ENCODE results near the gene HSD3B2.
A peak's percentile ranks its signal among the peaks of the same experiment; 100 is the strongest.
"Not testable (repeated sequence)": the region's sequence is repeated elsewhere in the genome, so short reads cannot be mapped to it uniquely, and the experiment has no call there.

The HSD3B2 gene

GRCh38 chr1:119414950-119415349 lies at the start of gene HSD3B2:
Gene HSD3B2 (plus strand): TSS chr1:119415150. CDS start chr1:119415420, 270 bp downstream.
- no peak for DNase-seq

GRCh38 chr1:119366424-119366823 lies 48.5 kb upstream of the HSD3B2 start:
- DNase-seq, result no peak

- peak; percentile 23 for DNase-seq
These were observed 47.4 kb upstream of the HSD3B2 start for GRCh38 chr1:119367432-119368124.

- no peak for DNase-seq
These were observed 46.4 kb upstream of the HSD3B2 start, which contains the start of gene HAO2 for GRCh38 chr1:119368554-119368953. Gene HAO2 (plus strand): TSS chr1:119368785. CDS start chr1:119381086, 12,301 bp downstream.

- DNase-seq, result no peak
These were observed 44.2 kb upstream of the HSD3B2 start for GRCh38 chr1:119370748-119371147.

GRCh38 chr1:119371815-119372214 lies 43.1 kb upstream of the HSD3B2 start:
- DNase-seq, result no peak

- DNase-seq, result peak; percentile 63
These were observed 42.4 kb upstream of the HSD3B2 start for GRCh38 chr1:119372503-119373086.

GRCh38 chr1:119373465-119373864 lies 41.5 kb upstream of the HSD3B2 start:
- no peak for DNase-seq

- no peak for DNase-seq
These were observed 40.6 kb upstream of the HSD3B2 start for GRCh38 chr1:119374208-119374874.

- no peak for DNase-seq
These were observed 39.6 kb upstream of the HSD3B2 start for GRCh38 chr1:119375366-119375765.

GRCh38 chr1:119376594-119376993 lies 38.4 kb upstream of the HSD3B2 start:
- no peak for DNase-seq

- not testable (repeated sequence) for DNase-seq
These were observed 37.4 kb upstream of the HSD3B2 start for GRCh38 chr1:119377594-119377993.

- DNase-seq, result no peak
These were observed 35.8 kb upstream of the HSD3B2 start for GRCh38 chr1:119379117-119379516.

GRCh38 chr1:119380304-119380703 lies 34.6 kb upstream of the HSD3B2 start:
- DNase-seq, result no peak

GRCh38 chr1:119380983-119381662 lies 33.8 kb upstream of the HSD3B2 start:
- no peak for DNase-seq

- no peak for DNase-seq
These were observed 30.4 kb upstream of the HSD3B2 start for GRCh38 chr1:119384591-119384990.

- no peak for DNase-seq
These were observed 29.3 kb upstream of the HSD3B2 start for GRCh38 chr1:119385650-119386049.

- no peak for DNase-seq
These were observed 27.1 kb upstream of the HSD3B2 start for GRCh38 chr1:119387858-119388257.

GRCh38 chr1:119388450-119388849 lies 26.5 kb upstream of the HSD3B2 start:
- DNase-seq, result no peak

- no peak for DNase-seq
These were observed 24.4 kb upstream of the HSD3B2 start for GRCh38 chr1:119390526-119390925.

- no peak for DNase-seq
These were observed 23.2 kb upstream of the HSD3B2 start for GRCh38 chr1:119391749-119392148.

GRCh38 chr1:119394085-119394484 lies 20.9 kb upstream of the HSD3B2 start:
- DNase-seq, result no peak

- DNase-seq, result no peak
These were observed 18.0 kb upstream of the HSD3B2 start for GRCh38 chr1:119396982-119397381.

Data from femur (tissue), 1 donor.